Measurements from ENCODE around the gene GALNT15.

The GALNT15 gene

GRCh38 chr3:16186565-16186964 lies 12.1 kb downstream of the GALNT15 start:
- no peak for DNase-seq (ENCODE audit: low read depth in 2 of 2)

- no peak for DNase-seq (ENCODE audit: low read depth in 2 of 2)
These were observed 12.8 kb downstream of the GALNT15 start for GRCh38 chr3:16187213-16187790.

GRCh38 chr3:16188071-16188470 lies 13.6 kb downstream of the GALNT15 start:
- DNase-seq (ENCODE audit: low read depth in 2 of 2) = no peak

DNA sequence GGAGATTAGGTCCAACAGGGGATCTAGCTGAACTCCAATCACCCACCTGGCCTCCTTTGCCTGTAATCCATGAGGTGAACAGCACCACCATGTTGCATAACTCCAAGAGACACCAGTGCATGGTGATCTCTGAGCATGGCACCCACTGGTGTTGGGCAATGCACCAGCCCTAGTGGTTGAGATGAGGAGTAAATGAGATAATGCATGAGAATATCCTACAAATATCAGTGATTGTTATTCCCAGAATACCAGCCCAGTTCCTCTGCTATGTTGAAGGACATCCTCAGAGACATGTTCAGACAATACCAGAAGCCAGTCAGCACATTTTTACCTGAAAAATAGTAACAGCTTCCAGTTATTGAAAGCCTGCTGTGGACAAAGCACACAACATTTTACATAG lies 14.7 kb downstream of the GALNT15 start:
- DNase-seq (ENCODE audit: low read depth in 2 of 2) = no peak

- DNase-seq (ENCODE audit: low read depth in 2 of 2) = no peak
These were observed 16.2 kb downstream of the GALNT15 start for GRCh38 chr3:16190704-16191103.

- no peak for DNase-seq (ENCODE audit: low read depth in 2 of 2)
These were observed 17.1 kb downstream of the GALNT15 start for GRCh38 chr3:16191591-16191990.

- no peak for DNase-seq (ENCODE audit: low read depth in 2 of 2)
These were observed 17.8 kb downstream of the GALNT15 start for GRCh38 chr3:16192176-16192811.

- no peak for DNase-seq (ENCODE audit: low read depth in 2 of 2)
These were observed 23.9 kb downstream of the GALNT15 start for GRCh38 chr3:16198427-16198826.

GRCh38 chr3:16199769-16200168 lies 25.3 kb downstream of the GALNT15 start:
- DNase-seq (ENCODE audit: low read depth in 2 of 2) = no peak

- no peak for DNase-seq (ENCODE audit: low read depth in 2 of 2)
These were observed 25.9 kb downstream of the GALNT15 start for GRCh38 chr3:16200411-16200810.

GRCh38 chr3:16203031-16203430 lies 28.6 kb downstream of the GALNT15 start:
- DNase-seq (ENCODE audit: low read depth in 2 of 2) = no peak

DNA sequence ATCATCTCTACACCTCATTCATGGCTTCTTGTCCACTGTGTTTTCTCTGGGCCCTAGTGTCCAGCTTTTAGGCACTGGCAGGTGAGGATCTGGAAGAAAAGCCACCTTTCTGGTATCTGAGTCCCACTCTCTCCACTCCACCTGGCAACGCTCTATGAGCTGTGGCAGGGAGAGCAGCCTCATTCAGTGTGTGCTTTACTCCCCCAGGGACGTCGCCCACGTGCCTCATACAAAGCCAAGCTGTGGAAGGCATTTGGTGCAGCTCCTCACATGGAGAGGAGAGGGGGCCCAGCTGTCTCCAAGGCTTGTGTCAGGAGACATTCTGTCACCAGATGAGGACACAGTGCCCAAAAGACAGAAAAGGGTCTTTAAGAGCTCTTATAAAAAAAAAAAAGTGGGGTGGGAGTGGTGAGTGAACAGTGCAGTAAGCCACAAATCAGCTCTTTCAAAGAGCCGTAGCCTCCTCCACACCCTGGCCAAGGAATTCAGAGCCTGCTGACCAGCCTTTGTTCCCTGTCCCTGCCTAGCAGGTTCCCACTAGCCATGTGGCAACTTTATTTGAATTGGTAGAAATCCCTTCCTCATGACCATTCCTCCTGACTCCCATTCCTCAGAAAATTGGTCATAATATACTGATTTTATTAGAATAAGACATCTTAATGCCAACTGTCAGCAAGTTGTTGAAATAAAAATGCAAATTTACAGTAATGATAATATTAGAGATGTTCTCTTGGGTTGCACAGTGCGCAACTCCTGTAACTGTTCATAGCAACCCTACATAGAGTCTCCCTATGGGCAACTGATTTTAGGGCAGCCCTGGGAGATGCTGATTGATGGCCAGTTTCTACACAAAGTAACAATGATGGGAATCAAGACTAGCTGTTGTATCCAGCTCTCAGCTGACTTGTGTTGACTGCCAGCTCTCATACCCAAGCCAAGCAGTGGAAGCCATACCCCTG lies 29.5 kb downstream of the GALNT15 start:
- no peak for DNase-seq (ENCODE audit: low read depth in 2 of 2)

GRCh38 chr3:16204751-16205150 lies 30.3 kb downstream of the GALNT15 start:
- DNase-seq (ENCODE audit: low read depth in 2 of 2) = no peak

DNA sequence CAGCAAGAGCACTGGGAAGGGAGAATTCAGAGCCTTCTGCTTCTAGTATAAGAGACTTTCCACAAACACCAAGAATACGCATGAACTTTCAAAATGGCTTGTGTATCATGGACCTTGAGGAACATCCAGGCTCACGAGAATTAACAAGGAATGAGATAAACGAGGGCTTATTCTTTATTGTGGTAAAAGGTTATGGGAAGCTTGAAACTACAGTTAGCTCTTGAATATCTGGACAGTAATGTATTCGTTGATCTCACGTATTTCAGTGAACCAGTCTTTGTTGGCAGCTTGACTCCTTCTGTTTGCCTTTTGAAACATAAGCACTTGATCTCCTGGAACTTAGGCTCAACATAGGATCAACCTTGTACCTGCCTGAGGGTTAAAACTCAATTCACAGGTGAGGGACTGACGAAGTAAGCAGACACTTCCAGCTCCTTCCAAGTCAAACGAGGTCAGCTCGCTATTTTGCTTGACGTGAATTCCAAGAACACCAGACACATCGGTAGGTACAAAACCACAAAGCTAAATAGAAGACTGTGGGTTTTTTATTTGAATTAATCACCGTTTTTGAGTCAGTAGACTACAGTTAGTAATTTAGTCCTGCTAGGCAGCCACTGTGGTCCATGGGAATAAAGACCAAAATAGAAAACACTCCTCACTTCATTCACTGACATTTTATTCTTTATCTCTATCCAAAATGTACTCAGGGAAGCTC lies 30.8 kb downstream of the GALNT15 start:
- DNase-seq (ENCODE audit: low read depth in 2 of 2) = no peak

- no peak for DNase-seq (ENCODE audit: low read depth in 2 of 2)
These were observed 32.6 kb downstream of the GALNT15 start for GRCh38 chr3:16207031-16207430.

- DNase-seq (ENCODE audit: low read depth in 2 of 2) = no peak
These were observed 36.9 kb downstream of the GALNT15 start for GRCh38 chr3:16211176-16211904.

DNA sequence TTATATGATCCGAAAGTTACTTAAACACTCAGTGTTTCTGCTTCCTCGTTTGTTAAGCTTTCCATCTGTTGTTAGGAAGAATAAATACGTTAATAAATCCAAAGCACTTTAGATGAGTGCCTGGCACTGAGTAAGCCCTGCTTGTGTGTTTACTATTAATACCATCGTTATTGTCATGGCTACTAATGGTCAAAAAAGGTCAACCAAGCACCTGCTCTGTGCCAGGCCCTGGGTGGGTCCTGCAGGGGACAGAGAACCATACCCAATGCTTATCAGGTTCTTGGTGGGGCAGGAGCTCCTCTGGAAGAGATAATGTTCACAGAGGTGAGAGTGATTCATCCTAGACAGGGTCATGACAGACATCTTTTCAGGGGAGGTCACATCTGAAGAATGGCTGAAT lies 39.9 kb downstream of the GALNT15 start:
- no peak for DNase-seq (ENCODE audit: low read depth in 2 of 2)

DNA sequence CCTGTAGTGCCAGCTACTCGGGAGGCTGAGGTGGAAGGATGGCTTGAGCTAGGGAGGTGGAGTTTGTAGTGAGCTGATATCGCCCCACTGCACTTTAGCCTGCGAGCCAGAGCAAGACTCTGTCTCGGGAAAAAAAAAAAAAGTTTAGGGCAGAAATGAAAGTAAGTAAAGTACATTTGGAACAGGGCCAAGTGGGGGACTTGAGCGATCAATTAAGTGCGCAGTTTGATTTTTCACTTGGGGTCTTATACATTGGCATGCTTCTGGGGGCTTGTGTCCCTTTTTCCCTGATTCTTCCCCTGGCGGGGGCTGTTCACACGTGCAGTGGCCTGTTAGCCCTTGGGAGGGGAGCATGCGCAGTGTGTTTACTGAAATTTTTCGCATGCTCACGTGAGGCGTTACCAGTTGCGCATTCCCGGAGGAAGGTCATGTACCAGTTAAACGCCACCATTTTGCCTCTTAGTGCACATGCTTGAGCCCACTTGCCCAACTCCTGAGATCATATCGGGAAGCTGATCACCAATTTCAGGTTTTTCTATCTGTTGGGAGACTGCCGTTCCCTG lies 42.0 kb downstream of the GALNT15 start:
- no peak for DNase-seq (ENCODE audit: low read depth in 2 of 2)

DNA sequence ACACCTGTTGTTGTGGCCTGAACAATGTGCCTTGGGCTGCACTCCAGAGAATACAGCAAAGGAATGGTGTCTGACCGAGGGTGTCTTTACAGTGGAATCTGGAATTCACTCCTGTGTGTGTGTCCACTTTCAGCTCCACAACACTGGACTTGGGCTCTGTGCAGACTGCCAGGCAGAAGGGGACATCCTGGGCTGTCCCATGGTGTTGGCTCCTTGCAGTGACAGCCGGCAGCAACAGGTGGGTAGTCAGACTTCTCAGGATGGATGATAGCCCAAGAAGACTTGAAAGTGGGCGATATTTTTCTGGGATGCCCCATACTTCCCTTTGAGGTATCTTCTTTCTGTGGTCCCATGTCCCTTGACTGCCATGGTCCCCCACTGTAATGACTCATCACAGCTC lies 45.3 kb downstream of the GALNT15 start:
- no peak for DNase-seq (ENCODE audit: low read depth in 2 of 2)

- no peak for DNase-seq (ENCODE audit: low read depth in 2 of 2)
These were observed 47.5 kb downstream of the GALNT15 start for GRCh38 chr3:16221990-16222389.

- DNase-seq (ENCODE audit: low read depth in 2 of 2) = no peak
These were observed 48.1 kb downstream of the GALNT15 start for GRCh38 chr3:16222547-16222946.

Data from stimulated activated CD8-positive, alpha-beta memory T cell treated with anti-CD3 and anti-CD28 coated beads, Interleukin-15, amount 100 ng/mL, for 4 hours (primary cell).